CD4-positive, CD25-positive, alpha-beta regulatory T cell (primary cell): ENCODE results near the gene PTTG1IP. TPM values are rescaled to one million over a fixed set of nuclear protein-coding genes. Genes with fewer than 3 reads are reported as not detected.

Experiments used
- ATAC-seq, 2 donors: fragments of 150-1000 bp; cut with Tn5 transposase; one replicate each; pipeline ENCODE4 v1.10.0; 2021; ENCODE audit warnings: low read depth in 2 of 2, moderate number of reproducible peaks in 2 of 2, moderate library complexity in 1 of 2
- DNase-seq, 3 donors: peaks; one replicate each; pipeline versions ENCODE4 v3.0.0 to v3.0.0-alpha.2; 2012 to 2022; ENCODE audit warnings: mixed read lengths in 1 of 3
- H3K27ac ChIP-seq: one replicate; pipeline ENCODE4 v1.7.0; 2013; ENCODE audit warnings: mild to moderate bottlenecking, low read length; ENCODE audit not compliant: insufficient read depth, poor library complexity, severe bottlenecking
- H3K27me3 ChIP-seq: one replicate; pipeline ENCODE4 v1.7.0; 2013; ENCODE audit warnings: low read length; ENCODE audit not compliant: control insufficient read depth, insufficient read depth
- H3K36me3 ChIP-seq: one replicate; pipeline ENCODE4 v1.7.0; 2013; ENCODE audit warnings: mild to moderate bottlenecking, low read length, moderate library complexity; ENCODE audit not compliant: control insufficient read depth, insufficient read depth
- H3K4me1 ChIP-seq: 2 replicates; pipeline ENCODE4 v1.7.0; 2013; ENCODE audit warnings: mild to moderate bottlenecking, low read length; ENCODE audit not compliant: insufficient read depth, control insufficient read depth, poor library complexity, severe bottlenecking
- H3K4me3 ChIP-seq: one replicate; pipeline ENCODE4 v1.7.0; 2013; ENCODE audit warnings: low read depth, mild to moderate bottlenecking, low read length, moderate library complexity
- H3K9me3 ChIP-seq, 2 experiments: 1 replicate in 1 of 2; 2 replicates in 1 of 2; pipeline ENCODE4 v1.7.0; 2013; ENCODE audit warnings: low read length in 2 of 2, mild to moderate bottlenecking in 1 of 2, moderate library complexity in 1 of 2; ENCODE audit not compliant: control insufficient read depth in 2 of 2
- H3K27ac Mint-ChIP-seq, 3 donors: one replicate each; pipeline ENCODE4 v1.8.0; 2020 to 2022; ENCODE audit warnings: mild to moderate bottlenecking in 3 of 3, mixed read lengths in 3 of 3, moderate library complexity in 2 of 3
- H3K27me3 Mint-ChIP-seq: one replicate; pipeline ENCODE4 v1.8.0; 2022; ENCODE audit warnings: mild to moderate bottlenecking, mixed read lengths
- H3K36me3 Mint-ChIP-seq: one replicate; pipeline ENCODE4 v1.8.0; 2020; ENCODE audit warnings: mixed read lengths
- H3K4me1 Mint-ChIP-seq, 4 donors: one replicate each; pipeline ENCODE4 v1.8.0; 2020 to 2022; ENCODE audit warnings: mixed read lengths in 4 of 4, mild to moderate bottlenecking in 1 of 4
- H3K4me3 Mint-ChIP-seq, 4 donors: one replicate each; pipeline ENCODE4 v1.8.0; 2020 to 2022; ENCODE audit warnings: mild to moderate bottlenecking in 4 of 4, mixed read lengths in 4 of 4, moderate library complexity in 3 of 4
- H3K9me3 Mint-ChIP-seq, 7 donors: one replicate each; pipeline ENCODE4 v1.8.0; 2020 to 2022; ENCODE audit warnings: mixed read lengths in 7 of 7, mild to moderate bottlenecking in 3 of 7, moderate library complexity in 2 of 7
- polyA plus RNA-seq, 4 donors: library from polyadenylated mRNA; unstranded; fragments of 300-500 nt; fragmentation: Illumina TruSeq; gene quantifications; one replicate each; pipeline ENCODE4 v1.2.3, GENCODE V29; 2021
- total RNA-seq: library from RNA; stranded (reverse); gene quantifications from one replicate; pipeline ENCODE4 v1.2.3, GENCODE V29; 2022

The PTTG1IP gene
- total and polyA plus RNA-seq, 5 donors from 2014 or later, result 78.5 to 100 (median 95.6) TPM

DNA sequence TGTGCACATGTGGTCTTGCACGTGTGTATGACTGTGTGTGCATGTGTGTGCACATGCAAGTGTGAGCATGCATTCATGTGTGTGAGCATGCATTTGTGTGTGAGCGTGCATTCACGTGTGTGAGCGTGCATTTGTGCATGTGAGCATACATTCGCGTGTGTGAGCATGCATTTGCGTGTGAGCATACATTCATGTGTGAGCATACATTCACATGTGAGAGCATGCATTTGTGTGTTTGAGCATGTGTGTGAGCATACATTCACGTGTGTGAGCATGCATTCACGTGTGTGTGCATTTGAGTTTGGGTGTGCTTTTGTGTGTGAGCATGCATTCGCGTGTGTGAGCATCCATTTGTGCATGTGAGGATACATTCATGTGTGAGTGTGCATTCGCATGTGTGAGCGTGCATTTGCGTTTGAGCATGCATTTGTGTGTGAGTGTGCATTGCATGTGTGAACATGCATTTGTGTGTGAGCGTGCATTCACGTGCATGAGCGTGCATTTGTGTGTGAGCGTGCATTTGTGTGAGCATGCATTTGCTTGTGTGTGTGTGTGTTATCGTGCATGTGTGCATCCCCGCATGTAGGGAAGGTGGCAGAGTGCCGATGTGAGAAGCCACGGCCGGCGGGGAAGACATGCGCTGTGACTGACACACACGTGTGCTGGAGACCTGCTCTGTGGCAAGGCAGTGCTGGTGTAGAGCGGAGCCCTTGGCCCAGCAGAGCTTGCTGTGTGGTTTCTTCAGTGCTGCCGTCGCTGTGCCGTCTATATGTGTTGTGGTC is 29.0 kb upstream of the PTTG1IP start:
- Histone ChIP-seq H3K27me3 (no peaks in the 10 kb centered on the region), H3K9me3 (no peaks in the 10 kb centered on the region), H3K36me3 (peaks cover 91% of the 10 kb centered on the region), H3K27ac (no peak overlapping the region), H3K4me1 (no peaks in the 10 kb centered on the region), H3K4me3 (no peak overlapping the region)
- DNase-seq (no peak), ATAC-seq (no peak)
- no peak overlapping the region for H3K4me3 Mint-ChIP-seq
- peaks cover 0 to 26% (median 7%) of the 10 kb centered on the region in 4 donors for H3K4me1 Mint-ChIP-seq
- H3K9me3 Mint-ChIP-seq, result peaks cover 0 to 1% (median 0%) of the 10 kb centered on the region in 7 donors
- no peak overlapping the region for H3K27ac Mint-ChIP-seq
- H3K36me3 Mint-ChIP-seq, result peaks cover 40% of the 10 kb centered on the region
- H3K27me3 Mint-ChIP-seq, result no peaks in the 10 kb centered on the region

DNA sequence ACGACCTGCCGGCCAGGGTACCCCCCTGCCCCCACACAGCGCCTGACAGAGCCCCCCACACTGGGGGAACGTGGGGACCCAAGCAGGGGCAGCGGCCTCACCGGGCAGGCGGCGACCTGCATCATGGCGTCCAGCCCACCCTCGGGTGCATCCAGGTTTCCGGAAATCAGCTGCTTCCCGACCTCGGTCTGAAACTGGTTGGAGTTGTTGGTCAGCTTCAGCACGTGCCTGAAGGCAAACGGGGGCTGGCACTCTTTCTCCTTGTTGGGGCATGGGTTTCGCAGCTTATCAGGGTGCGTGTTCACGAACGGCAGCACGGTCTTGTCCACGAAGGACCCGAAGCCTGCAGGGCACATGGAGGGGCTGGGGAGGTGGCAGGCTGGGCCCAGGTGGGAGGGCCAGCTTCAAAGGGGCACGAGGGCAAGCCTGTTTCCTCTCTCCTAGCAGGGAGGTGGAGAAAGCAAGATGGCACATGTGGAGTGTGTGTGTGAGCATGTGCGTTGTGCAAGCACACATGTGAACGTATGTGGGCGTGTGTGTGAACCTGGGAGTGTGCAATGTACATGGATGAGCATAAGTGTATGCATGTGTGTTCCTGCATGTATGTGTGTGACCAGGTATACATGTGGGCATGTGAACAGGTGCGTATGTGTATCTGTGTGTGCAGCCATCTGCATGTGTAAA is 28.0 kb upstream of the PTTG1IP start:
- H3K27me3 ChIP-seq, result no peaks in the 10 kb centered on the region
- no peaks in the 10 kb centered on the region for H3K9me3 ChIP-seq
- Mint-ChIP-seq H3K4me3 (no peak overlapping the region), H3K36me3 (peaks cover 39% of the 10 kb centered on the region), H3K4me1 (peaks cover 0 to 25% (median 7%) of the 10 kb centered on the region in 4 donors), H3K9me3 (peaks cover 0 to 1% (median 0%) of the 10 kb centered on the region in 7 donors), H3K27ac (no peak overlapping the region), H3K27me3 (no peaks in the 10 kb centered on the region)
- H3K27ac ChIP-seq, result no peak overlapping the region
- no peak overlapping the region for H3K4me3 ChIP-seq
- H3K36me3 ChIP-seq, result peaks cover 85% of the 10 kb centered on the region
- H3K4me1 ChIP-seq, result peaks cover 2% of the 10 kb centered on the region
- ATAC-seq (no peak), DNase-seq (no peak)

DNA sequence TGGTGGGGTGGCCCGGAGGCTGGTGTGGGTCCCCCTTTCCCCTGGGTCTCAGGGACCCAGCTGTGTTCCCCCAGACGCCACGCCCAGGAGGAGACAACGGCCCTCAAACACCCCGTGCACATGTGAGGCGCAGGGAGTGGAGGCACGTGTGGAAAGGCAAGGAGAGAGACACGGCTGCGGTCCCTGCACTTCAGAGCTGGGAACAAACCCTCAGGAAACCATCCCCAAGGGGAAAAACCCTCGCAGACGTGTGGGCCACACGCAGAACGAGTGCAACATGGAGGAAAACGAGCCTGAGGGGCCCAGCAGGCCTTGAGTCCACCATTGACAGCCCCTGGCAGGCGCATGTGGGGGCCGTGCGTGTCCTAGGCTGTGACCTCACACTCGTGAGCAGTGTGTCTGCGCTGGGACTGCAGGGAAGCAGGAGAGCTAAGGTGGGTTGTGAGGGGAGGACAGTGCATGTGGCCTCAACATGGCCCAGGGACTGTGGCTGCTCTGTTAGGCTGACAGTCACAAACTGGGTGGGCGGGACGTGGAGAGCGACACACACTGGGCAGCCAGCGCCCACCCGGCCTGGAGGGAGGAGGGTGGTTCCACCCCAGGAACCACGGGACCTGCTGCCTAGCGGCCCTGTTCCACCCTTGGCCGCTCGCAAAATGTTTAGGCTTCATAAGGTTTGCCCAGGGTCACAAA is 27.2 kb upstream of the PTTG1IP start:
- ATAC-seq, result no peak
- H3K4me3 Mint-ChIP-seq, result no peak overlapping the region
- H3K36me3 Mint-ChIP-seq, result peaks cover 40% of the 10 kb centered on the region
- no peak overlapping the region for H3K4me3 ChIP-seq
- peaks cover 0 to 1% (median 0%) of the 10 kb centered on the region in 7 donors for H3K9me3 Mint-ChIP-seq
- no peaks in the 10 kb centered on the region for H3K27me3 ChIP-seq
- no peak overlapping the region for H3K27ac Mint-ChIP-seq
- no peak overlapping the region for H3K27ac ChIP-seq
- H3K9me3 ChIP-seq, result no peaks in the 10 kb centered on the region
- H3K36me3 ChIP-seq, result peaks cover 82% of the 10 kb centered on the region
- peaks cover 2% of the 10 kb centered on the region for H3K4me1 ChIP-seq
- H3K4me1 Mint-ChIP-seq, result peaks cover 0 to 18% (median 7%) of the 10 kb centered on the region in 4 donors
- DNase-seq, result no peak
- no peaks in the 10 kb centered on the region for H3K27me3 Mint-ChIP-seq

DNA sequence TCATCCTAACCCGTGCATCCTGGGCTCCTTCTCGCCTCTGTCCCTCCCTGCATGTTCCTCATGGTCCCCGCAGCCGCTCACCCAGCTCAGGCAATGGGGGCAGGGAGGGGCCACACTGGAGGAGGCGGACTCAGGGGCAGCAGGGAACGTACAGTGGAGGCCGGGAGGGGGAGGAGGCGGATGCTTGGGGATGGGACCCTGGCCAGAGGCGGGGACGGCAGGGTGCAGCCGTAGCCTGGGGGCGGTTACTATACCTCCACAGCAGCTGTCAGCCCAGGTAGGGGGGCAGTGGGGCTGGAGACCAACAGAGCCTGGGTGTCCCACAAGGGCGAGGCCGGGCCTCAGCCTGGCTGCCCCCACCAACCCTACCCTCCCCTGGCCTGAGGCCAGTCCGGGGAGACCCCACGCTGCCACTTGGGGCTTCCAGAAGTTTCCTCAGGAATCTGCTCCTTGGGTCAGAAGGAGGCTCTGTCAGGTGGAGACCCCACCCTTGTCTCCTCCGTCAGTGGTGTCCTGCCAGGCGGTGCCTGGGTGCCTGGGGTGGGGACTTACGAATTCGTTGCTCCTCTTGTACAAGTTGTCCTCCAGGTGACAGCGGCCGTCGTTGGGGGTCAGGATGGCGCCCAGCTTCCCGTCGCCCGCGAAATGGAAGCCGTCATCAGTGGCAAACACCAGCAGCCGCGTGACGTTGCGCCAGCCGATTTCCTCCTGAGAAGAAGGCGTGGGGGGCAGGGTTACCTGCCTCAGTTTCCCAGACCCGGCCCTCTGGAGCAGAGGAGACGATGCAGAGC is 26.5 kb upstream of the PTTG1IP start:
- Mint-ChIP-seq H3K4me1 (peaks cover 0 to 14% (median 7%) of the 10 kb centered on the region in 4 donors), H3K27me3 (no peaks in the 10 kb centered on the region), H3K36me3 (peaks cover 40% of the 10 kb centered on the region), H3K9me3 (peaks cover 0 to 1% (median 0%) of the 10 kb centered on the region in 7 donors), H3K27ac (no peak overlapping the region), H3K4me3 (no peak overlapping the region)
- Histone ChIP-seq H3K36me3 (peaks cover 80% of the 10 kb centered on the region), H3K4me1 (peaks cover 2% of the 10 kb centered on the region), H3K9me3 (no peaks in the 10 kb centered on the region), H3K27me3 (no peaks in the 10 kb centered on the region), H3K27ac (no peak overlapping the region), H3K4me3 (no peak overlapping the region)
- DNase-seq, result no peak
- no peak for ATAC-seq

DNA sequence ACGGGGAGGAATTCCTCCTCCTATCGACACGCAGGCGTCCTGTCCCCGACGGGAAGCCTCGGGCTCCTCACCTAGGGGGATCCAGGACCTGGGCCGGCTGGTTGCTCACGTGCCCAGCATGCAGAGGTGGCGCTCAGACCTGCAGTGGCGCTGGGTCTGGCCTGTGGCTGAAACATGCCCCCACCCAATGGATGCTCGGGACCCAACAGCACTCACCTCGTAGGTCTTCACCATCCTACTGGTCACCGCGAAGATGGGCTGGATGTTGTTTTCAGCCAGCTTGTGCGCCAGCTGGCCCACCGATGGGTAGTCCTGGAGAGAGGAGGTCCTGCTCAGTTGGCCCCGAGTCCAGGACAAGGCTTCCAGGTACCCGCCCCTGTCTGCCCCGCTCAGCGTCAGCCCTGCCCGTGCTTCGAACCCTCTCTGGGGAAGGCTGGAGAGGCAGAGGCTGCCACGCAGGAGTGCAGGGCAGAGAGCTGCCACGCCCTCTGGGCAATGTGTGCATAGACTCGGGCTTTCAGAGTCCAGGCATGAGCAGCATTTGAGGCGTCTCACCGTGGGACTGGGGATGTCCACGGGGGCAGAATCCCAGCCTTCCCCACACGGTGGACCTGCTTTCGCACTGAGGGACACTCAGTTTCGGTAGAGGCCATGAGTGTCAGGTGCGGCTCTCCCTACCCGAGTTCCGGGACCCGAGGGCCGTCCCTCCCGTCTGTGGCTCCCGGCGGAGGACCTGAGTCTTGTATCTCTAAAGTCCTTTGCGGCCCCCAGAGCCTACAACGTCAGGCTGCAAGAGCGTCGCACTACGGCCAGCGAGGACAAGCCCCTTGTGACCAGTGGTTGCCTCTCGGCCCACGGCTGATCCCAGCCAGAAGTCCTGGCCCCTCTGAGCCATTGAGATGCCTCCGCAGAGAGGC is 25.6 kb upstream of the PTTG1IP start:
- ATAC-seq (no peak), DNase-seq (no peak)
- no peak overlapping the region for H3K27ac ChIP-seq
- peaks cover 2% of the 10 kb centered on the region for H3K4me1 ChIP-seq
- Mint-ChIP-seq H3K4me3 (no peak overlapping the region), H3K9me3 (peaks cover 0 to 1% (median 0%) of the 10 kb centered on the region in 7 donors), H3K4me1 (peaks cover 0 to 7% (median 1%) of the 10 kb centered on the region in 4 donors), H3K36me3 (peaks cover 34% of the 10 kb centered on the region), H3K27ac (no peak overlapping the region), H3K27me3 (no peaks in the 10 kb centered on the region)
- H3K27me3 ChIP-seq, result no peaks in the 10 kb centered on the region
- peaks cover 74% of the 10 kb centered on the region for H3K36me3 ChIP-seq
- no peak overlapping the region for H3K4me3 ChIP-seq
- no peaks in the 10 kb centered on the region for H3K9me3 ChIP-seq

DNA sequence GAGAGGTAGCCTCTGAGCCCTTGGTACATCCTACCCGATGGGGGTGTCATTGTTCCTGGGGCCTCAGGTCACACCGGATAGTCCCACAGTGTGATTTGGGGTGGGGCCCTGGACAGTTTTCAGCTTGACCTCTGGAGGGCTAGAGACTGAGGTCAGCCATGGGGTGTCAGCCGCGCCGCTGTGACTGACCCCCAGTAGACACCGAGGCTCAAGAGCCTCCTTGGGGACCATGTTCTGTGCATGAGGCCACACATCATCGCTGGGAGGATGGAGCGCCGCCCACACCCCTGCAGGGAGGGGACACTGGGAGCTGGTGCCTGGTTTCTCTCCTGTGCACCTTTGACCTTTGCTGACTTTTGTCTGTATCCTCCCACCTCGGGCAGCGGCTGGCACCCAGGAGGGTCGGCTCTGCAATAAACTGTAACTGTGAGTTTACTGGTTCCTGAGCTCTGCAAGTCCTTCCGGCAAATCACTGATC is 24.6 kb upstream of the PTTG1IP start:
- no peak overlapping the region for H3K27ac ChIP-seq
- peaks cover 0 to 14% (median 4%) of the 10 kb centered on the region in 4 donors for H3K4me1 Mint-ChIP-seq
- H3K27ac Mint-ChIP-seq, result no peak overlapping the region
- DNase-seq, result no peak
- H3K27me3 Mint-ChIP-seq, result no peaks in the 10 kb centered on the region
- no peak overlapping the region for H3K4me3 ChIP-seq
- peaks cover 2% of the 10 kb centered on the region for H3K4me1 ChIP-seq
- H3K36me3 ChIP-seq, result peaks cover 67% of the 10 kb centered on the region
- peaks cover 0 to 1% (median 0%) of the 10 kb centered on the region in 7 donors for H3K9me3 Mint-ChIP-seq
- no peak overlapping the region for H3K4me3 Mint-ChIP-seq
- H3K27me3 ChIP-seq, result no peaks in the 10 kb centered on the region
- no peak for ATAC-seq
- H3K9me3 ChIP-seq, result no peaks in the 10 kb centered on the region
- H3K36me3 Mint-ChIP-seq, result peaks cover 31% of the 10 kb centered on the region
